Stimulated activated CD4-positive, alpha-beta T cell treated with anti-CD3 and anti-CD28 coated beads, Interleukin-15, amount 100 ng/mL, for 1 hour (primary cell): Measurements from ENCODE around the gene TXNDC16.

Experiments used
- DNase-seq, 2 donors: peaks; one replicate each; pipeline ENCODE4 v3.0.0-alpha.2; 2020; ENCODE audit warnings: low read depth in 1 of 2, low spot score in 1 of 2

Gene TXNDC16

GRCh38 chr14:52395728-52396127 is 156.6 kb downstream of the TXNDC16 start:
- no peak for DNase-seq

GRCh38 chr14:52391881-52392615 is 160.3 kb downstream of the TXNDC16 start:
- no peak for DNase-seq
